Sigmoid colon (tissue), 7 donors: ENCODE data around the gene CST9. TPM values are rescaled to one million over a fixed set of nuclear protein-coding genes. Genes with fewer than 3 reads are reported as not detected.

ENCODE experiments used
- DNase-seq: peaks from one replicate; pipeline ENCODE4 v3.0.0-alpha.2; 2019
- H3K27ac ChIP-seq, 4 donors: fragments of 200-600 bp; sonication (generic); one replicate each; pipeline ENCODE4 v1.5.1; 2016 to 2019; ENCODE audit warnings: mild to moderate bottlenecking in 1 of 4
- H3K27me3 ChIP-seq, 3 donors: fragments of 200-600 bp; sonication (generic); one replicate each; pipeline ENCODE4 v1.5.1; 2019; ENCODE audit warnings: mild to moderate bottlenecking in 1 of 3
- H3K36me3 ChIP-seq, 4 donors: fragments of 200-600 bp; sonication (generic); one replicate each; pipeline ENCODE4 v1.5.1; 2016 to 2019
- H3K4me1 ChIP-seq, 4 donors: fragments of 200-600 bp; sonication (generic); one replicate each; pipeline ENCODE4 v1.5.1; 2017 to 2019
- H3K4me3 ChIP-seq, 4 donors: fragments of 200-600 bp; sonication (generic); one replicate each; pipeline ENCODE4 v1.5.1; 2017 to 2019; ENCODE audit warnings: mild to moderate bottlenecking in 2 of 4, moderate library complexity in 1 of 4
- H3K9me3 ChIP-seq, 4 donors: fragments of 200-600 bp in 3 of 4; sonication (generic) in 3 of 4; one replicate each; pipeline versions ENCODE4 v1.5.1 to v1.6.1; 2013 to 2019
- EP300 ChIP-seq, 4 donors: sonication (generic); formaldehyde crosslinking; IDR thresholded peaks; one replicate each; pipeline ENCODE4 v1.6.1; 2017; ENCODE audit warnings: antibody characterized with exemption in 4 of 4
- POLR2A ChIP-seq, 2 donors: fragments of 450-650 bp; IDR thresholded peaks; one replicate each; pipeline ENCODE4 v1.6.1; 2016; ENCODE audit warnings: antibody characterized with exemption in 2 of 2, mild to moderate bottlenecking in 2 of 2, moderate library complexity in 2 of 2
- POLR2AphosphoS5 ChIP-seq, 4 donors: sonication (generic); formaldehyde crosslinking; IDR thresholded peaks; one replicate each; pipeline ENCODE4 v1.6.1; 2017; ENCODE audit warnings: antibody characterized with exemption in 4 of 4
- WGBS, 2 donors: extraction: QIAGEN DNeasy Blood & Tissue Kit; methylation state at CpG; one replicate each; pipeline ENCODE4 v1.1.7; 2013; 5-methylcytosine and 5-hydroxymethylcytosine counted together
- intact Hi-C: fragments of 100-400 bp; cut with DNase I; formaldehyde crosslinking; loops from one replicate; pipeline ENCODE4 v1.15.1; 2023
- polyA plus RNA-seq, 3 donors: library from polyadenylated mRNA; stranded (reverse); fragments of 200-250 nt; gene quantifications; one replicate each; pipeline ENCODE4 v1.2.3, GENCODE V29; 2013
- total RNA-seq, 4 donors: library from RNA; depleted of rRNA; stranded (reverse); fragments of >200 nt; gene quantifications; one replicate each; pipeline ENCODE4 v1.1.0, GENCODE V29; 2016
- TF ChIP-seq, protein P1 (sequence below), 4 experiments: fragments of 450-650 bp in 3 of 4; fragments of 200-600 bp in 1 of 4; IDR thresholded peaks; one replicate each; pipeline ENCODE4 v1.5.1; 2016 to 2019; ENCODE audit warnings: antibody characterized with exemption in 4 of 4, mild to moderate bottlenecking in 3 of 4, moderate library complexity in 2 of 4
- donor health status: healthy with polysubstance abuse.
- donor health status: Bipolar disorder and iron deficiency.
- donor health status: healthy.

The CST9 gene
- total and polyA plus RNA-seq, 7 donors, result not detected

DNA sequence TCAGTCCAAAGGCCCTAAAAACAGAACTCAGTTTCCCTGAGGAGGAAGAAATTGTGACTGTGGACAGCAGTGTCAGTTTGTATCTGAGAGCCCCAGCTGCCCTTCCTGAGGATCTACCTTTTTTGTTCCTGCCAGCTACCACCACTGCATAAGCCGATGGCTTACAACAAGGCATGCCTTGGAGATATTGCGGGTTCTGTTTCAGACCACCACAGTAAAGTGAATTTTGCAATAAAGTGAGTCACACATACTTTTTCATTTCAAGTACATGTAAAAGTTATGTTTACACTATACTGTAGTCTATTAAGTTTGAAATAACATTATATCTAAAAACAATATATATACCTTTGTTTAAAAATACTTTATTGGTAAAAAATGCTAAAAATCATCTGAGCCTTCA is 41.6 kb upstream of the CST9 start:
- WGBS, 2 donors, result 91 to 92% methylated on average over 2 of the region's 2 CpGs
- DNase-seq, result no peak
- intact Hi-C loops, result no loop called here
- Histone ChIP-seq H3K27me3 (no peaks in the 10 kb centered on the region), H3K36me3 (no peaks in the 10 kb centered on the region), H3K4me1 (peaks cover 0 to 7% (median 6%) of the 10 kb centered on the region in 4 donors), H3K4me3 (no peak overlapping the region), H3K9me3 (no peaks in the 10 kb centered on the region), H3K27ac (no peak overlapping the region)
- TF ChIP-seq POLR2AphosphoS5 (IDR thresholded peaks at IDR 0.05) (no peak), POLR2A (IDR thresholded peaks at IDR 0.05) (no peak)
- TF ChIP-seq, protein P1, sequence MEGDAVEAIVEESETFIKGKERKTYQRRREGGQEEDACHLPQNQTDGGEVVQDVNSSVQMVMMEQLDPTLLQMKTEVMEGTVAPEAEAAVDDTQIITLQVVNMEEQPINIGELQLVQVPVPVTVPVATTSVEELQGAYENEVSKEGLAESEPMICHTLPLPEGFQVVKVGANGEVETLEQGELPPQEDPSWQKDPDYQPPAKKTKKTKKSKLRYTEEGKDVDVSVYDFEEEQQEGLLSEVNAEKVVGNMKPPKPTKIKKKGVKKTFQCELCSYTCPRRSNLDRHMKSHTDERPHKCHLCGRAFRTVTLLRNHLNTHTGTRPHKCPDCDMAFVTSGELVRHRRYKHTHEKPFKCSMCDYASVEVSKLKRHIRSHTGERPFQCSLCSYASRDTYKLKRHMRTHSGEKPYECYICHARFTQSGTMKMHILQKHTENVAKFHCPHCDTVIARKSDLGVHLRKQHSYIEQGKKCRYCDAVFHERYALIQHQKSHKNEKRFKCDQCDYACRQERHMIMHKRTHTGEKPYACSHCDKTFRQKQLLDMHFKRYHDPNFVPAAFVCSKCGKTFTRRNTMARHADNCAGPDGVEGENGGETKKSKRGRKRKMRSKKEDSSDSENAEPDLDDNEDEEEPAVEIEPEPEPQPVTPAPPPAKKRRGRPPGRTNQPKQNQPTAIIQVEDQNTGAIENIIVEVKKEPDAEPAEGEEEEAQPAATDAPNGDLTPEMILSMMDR (IDR thresholded peaks at IDR 0.05), result no peak

DNA sequence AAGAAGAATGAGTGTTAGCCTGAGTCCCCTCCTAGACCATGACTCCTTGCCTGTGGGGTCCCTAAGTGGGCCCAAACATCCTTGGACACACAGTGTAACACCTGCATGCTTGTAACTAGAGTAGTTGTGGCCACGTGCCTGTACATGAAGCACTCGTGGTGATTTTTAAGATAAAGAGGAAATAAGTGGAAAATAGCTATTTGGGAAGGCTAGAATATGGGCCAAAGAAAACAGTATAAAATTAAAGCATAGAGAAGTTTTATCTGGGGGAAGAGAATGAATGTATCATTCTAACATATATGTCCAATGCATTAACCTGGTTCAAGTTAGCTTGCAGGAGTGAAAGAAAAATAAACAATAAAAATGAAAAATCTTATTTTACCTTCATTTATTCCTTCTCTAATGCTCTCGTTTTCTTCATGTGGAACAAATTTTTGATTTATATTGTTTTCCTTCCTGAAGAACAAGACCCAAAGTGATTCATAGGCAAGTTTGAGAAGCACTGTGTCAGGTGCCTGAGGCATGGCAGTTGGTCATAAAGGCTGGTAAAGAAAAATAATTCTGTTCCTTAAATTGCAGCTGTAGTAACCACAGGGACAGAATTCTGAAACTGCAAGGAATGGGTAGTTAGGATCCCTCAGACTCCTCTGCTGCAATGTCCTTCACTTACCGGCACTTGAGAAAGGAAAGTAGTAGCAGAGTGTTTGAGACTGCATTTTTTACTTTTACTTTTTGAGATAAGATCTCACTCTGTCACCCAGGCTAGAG is 40.6 kb upstream of the CST9 start:
- no peaks in the 10 kb centered on the region for H3K27me3 ChIP-seq
- no peak for DNase-seq
- TF ChIP-seq EP300 (IDR thresholded peaks at IDR 0.05) (no peak), POLR2AphosphoS5 (IDR thresholded peaks at IDR 0.05) (no peak), POLR2A (IDR thresholded peaks at IDR 0.05) (no peak)
- TF ChIP-seq, protein P1 (IDR thresholded peaks at IDR 0.05), result no peak
- WGBS, 2 donors, result 61 to 71% methylated on average over 4 of the region's 4 CpGs
- no peak overlapping the region for H3K4me3 ChIP-seq
- intact Hi-C loops, result no loop called here
- peaks cover 0 to 18% (median 14%) of the 10 kb centered on the region in 4 donors for H3K4me1 ChIP-seq
- no peaks in the 10 kb centered on the region for H3K9me3 ChIP-seq
- H3K36me3 ChIP-seq, result no peaks in the 10 kb centered on the region
- no peak overlapping the region for H3K27ac ChIP-seq

DNA sequence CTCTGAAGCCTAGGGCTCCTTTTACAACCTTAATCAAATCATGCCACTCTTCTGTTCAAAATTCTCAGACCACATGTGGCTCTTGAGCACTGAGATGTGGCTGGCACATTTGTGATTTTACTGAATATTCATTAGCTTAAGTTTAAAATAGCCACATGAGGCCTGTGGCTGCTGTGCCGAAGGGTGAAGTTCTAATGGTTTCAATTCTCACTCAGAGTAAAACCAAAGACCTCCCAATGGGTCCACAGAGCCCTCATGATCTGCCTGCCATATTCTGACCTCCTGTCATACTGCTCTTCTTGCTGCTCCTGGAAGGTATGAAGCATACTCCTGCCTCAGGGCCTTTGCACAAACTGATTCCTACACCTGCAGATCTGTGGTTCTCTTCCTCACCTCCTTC is 39.9 kb upstream of the CST9 start:
- H3K4me1 ChIP-seq, result peaks cover 0 to 21% (median 16%) of the 10 kb centered on the region in 4 donors
- TF ChIP-seq POLR2A (IDR thresholded peaks at IDR 0.05), result no peak
- TF ChIP-seq, protein P1 (IDR thresholded peaks at IDR 0.05), result no peak
- TF ChIP-seq EP300 (IDR thresholded peaks at IDR 0.05), result no peak
- no peak overlapping the region for H3K4me3 ChIP-seq
- H3K27me3 ChIP-seq, result no peaks in the 10 kb centered on the region
- no peaks in the 10 kb centered on the region for H3K36me3 ChIP-seq
- WGBS, 2 donors, result 70 to 85% methylated on average over 1 of the region's 1 CpG
- intact Hi-C loops, result no loop called here
- no peak for DNase-seq
- H3K27ac ChIP-seq, result no peak overlapping the region
- no peaks in the 10 kb centered on the region for H3K9me3 ChIP-seq

- H3K9me3 ChIP-seq, result no peaks in the 10 kb centered on the region
- no peak overlapping the region for H3K4me3 ChIP-seq
- no peak overlapping the region for H3K27ac ChIP-seq
- DNase-seq, result no peak
- no peaks in the 10 kb centered on the region for H3K36me3 ChIP-seq
- intact Hi-C loops, result no loop called here
- TF ChIP-seq POLR2AphosphoS5 (IDR thresholded peaks at IDR 0.05) (no peak), POLR2A (IDR thresholded peaks at IDR 0.05) (no peak), EP300 (IDR thresholded peaks at IDR 0.05) (no peak)
- TF ChIP-seq, protein P1 (IDR thresholded peaks at IDR 0.05), result no peak
- peaks cover 0 to 21% (median 16%) of the 10 kb centered on the region in 4 donors for H3K4me1 ChIP-seq
- WGBS, 2 donors, result 95 to 96% methylated on average over 7 of the region's 7 CpGs
- H3K27me3 ChIP-seq, result no peaks in the 10 kb centered on the region
These were observed 38.4 kb upstream of the CST9 start for GRCh38 chr20:23644164-23644563.

DNA sequence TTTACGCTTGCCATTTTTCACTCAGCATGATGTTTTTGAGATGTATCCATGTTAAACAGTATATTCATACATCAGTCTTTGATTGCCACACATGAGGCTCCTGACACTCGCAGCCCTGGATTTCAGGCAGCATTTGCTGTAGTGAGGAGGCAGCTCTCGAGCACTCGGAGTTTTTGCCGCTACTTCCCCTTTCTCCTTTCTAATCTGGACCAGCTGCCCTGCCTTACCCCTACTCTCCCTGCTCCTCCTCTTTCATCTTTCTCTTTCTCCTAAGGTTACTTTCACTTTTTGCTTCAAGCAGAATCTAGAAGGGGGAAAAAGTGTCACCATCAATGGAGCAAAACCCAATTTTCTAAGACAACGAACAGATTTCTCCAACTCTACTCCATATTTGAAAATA is 37.9 kb upstream of the CST9 start:
- TF ChIP-seq, protein P1 (IDR thresholded peaks at IDR 0.05), result no peak
- no peak for TF ChIP-seq POLR2A (IDR thresholded peaks at IDR 0.05)
- TF ChIP-seq EP300 (IDR thresholded peaks at IDR 0.05), result no peak
- no peak for TF ChIP-seq POLR2AphosphoS5 (IDR thresholded peaks at IDR 0.05)
- H3K4me1 ChIP-seq, result peaks cover 0 to 21% (median 16%) of the 10 kb centered on the region in 4 donors
- no peaks in the 10 kb centered on the region for H3K27me3 ChIP-seq
- DNase-seq, result no peak
- H3K36me3 ChIP-seq, result no peaks in the 10 kb centered on the region
- intact Hi-C loops, result no loop called here
- H3K4me3 ChIP-seq, result no peak overlapping the region
- 61 to 83% methylated on average over 6 of the region's 6 CpGs for WGBS, 2 donors
- no peak overlapping the region for H3K27ac ChIP-seq
- H3K9me3 ChIP-seq, result no peaks in the 10 kb centered on the region
